Measurements from ENCODE around the gene SULT1A2.
"Not testable (repeated sequence)": the region's sequence is repeated elsewhere in the genome, so short reads cannot be mapped to it uniquely, and the experiment has no call there.

- not testable (repeated sequence) for TF ChIP-seq CTCF (IDR thresholded peaks at IDR 0.05; ENCODE audit: low read length); EZH2 (IDR thresholded peaks at IDR 0.05; ENCODE audit: borderline replicate concordance, low read length)
Observed at GRCh38 chr16:28637765-28638164, 40.9 kb upstream of the SULT1A2 start, which contains the start of gene NPIPB8.

Measured in OCI-LY1 (cell line).